ENCODE data around the gene SPATC1L. TPM values are rescaled to one million over a fixed set of nuclear protein-coding genes. Genes with fewer than 3 reads are reported as not detected.

SPATC1L gene
- polyA plus RNA-seq, 1 donor from 2014 or later: 20.6 TPM

DNA sequence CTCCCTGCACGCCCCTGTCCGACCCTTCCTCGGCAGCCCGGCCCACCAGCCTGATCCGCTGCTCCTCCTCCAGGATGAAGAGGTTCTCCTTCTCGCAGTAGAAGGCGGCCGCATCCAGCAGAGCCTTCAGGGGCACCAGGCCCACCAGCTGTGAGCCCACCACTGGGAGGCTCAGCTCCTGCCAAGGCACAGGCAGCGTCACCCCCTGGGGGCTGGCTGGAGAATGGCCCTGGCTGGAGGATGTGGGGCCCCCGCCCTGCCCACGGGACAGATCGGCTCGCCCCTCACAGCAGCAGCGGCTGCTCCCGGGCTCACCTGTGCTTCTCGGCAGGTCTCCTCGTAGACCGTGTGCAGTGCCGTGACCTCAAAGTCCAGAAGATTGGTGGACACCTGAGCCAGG is 34.2 kb downstream of the SPATC1L start:
- no peaks in the 10 kb centered on the region for H3K9me3 ChIP-seq (ENCODE audit: low read length)
- H3K27ac ChIP-seq (ENCODE audit: low read length): no peak overlapping the region
- H3K9ac ChIP-seq (ENCODE audit: low read length): no peak overlapping the region
- no peaks in the 10 kb centered on the region for H3K36me3 ChIP-seq (ENCODE audit: insufficient read depth, low read length)
- H3K79me2 ChIP-seq (replicated peaks; ENCODE audit: insufficient read depth, low read length): no peaks in the 10 kb centered on the region
- no peaks in the 10 kb centered on the region for H4K20me1 ChIP-seq (ENCODE audit: insufficient read depth)
- no peak overlapping the region for H3K4me3 ChIP-seq (ENCODE audit: low read length)
- no peaks in the 10 kb centered on the region for H3F3A ChIP-seq (ENCODE audit: insufficient read depth, low read length, poor library complexity, severe bottlenecking)
- TF ChIP-seq, protein P1, sequence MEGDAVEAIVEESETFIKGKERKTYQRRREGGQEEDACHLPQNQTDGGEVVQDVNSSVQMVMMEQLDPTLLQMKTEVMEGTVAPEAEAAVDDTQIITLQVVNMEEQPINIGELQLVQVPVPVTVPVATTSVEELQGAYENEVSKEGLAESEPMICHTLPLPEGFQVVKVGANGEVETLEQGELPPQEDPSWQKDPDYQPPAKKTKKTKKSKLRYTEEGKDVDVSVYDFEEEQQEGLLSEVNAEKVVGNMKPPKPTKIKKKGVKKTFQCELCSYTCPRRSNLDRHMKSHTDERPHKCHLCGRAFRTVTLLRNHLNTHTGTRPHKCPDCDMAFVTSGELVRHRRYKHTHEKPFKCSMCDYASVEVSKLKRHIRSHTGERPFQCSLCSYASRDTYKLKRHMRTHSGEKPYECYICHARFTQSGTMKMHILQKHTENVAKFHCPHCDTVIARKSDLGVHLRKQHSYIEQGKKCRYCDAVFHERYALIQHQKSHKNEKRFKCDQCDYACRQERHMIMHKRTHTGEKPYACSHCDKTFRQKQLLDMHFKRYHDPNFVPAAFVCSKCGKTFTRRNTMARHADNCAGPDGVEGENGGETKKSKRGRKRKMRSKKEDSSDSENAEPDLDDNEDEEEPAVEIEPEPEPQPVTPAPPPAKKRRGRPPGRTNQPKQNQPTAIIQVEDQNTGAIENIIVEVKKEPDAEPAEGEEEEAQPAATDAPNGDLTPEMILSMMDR (IDR thresholded peaks at IDR 0.05; ENCODE audit: poor library complexity, severe bottlenecking): no peak
- TF ChIP-seq TAF1 (IDR thresholded peaks at IDR 0.05; ENCODE audit: low read depth) (no peak), EZH2 (IDR thresholded peaks at IDR 0.05; ENCODE audit: borderline replicate concordance, insufficient read depth, low read length, poor library complexity, severe bottlenecking) (no peak), SMC3 (conservative IDR thresholded peaks at IDR 0.05; ENCODE audit: poor library complexity) (no peak), MXI1 (conservative IDR thresholded peaks at IDR 0.05; ENCODE audit: poor library complexity, severe bottlenecking) (no peak), RAD21 (conservative IDR thresholded peaks at IDR 0.05) (no peak), EP300 (conservative IDR thresholded peaks at IDR 0.05; ENCODE audit: poor library complexity, severe bottlenecking) (no peak), POLR2AphosphoS5 (IDR thresholded peaks at IDR 0.05) (no peak)
- TF ChIP-seq, protein P2, sequence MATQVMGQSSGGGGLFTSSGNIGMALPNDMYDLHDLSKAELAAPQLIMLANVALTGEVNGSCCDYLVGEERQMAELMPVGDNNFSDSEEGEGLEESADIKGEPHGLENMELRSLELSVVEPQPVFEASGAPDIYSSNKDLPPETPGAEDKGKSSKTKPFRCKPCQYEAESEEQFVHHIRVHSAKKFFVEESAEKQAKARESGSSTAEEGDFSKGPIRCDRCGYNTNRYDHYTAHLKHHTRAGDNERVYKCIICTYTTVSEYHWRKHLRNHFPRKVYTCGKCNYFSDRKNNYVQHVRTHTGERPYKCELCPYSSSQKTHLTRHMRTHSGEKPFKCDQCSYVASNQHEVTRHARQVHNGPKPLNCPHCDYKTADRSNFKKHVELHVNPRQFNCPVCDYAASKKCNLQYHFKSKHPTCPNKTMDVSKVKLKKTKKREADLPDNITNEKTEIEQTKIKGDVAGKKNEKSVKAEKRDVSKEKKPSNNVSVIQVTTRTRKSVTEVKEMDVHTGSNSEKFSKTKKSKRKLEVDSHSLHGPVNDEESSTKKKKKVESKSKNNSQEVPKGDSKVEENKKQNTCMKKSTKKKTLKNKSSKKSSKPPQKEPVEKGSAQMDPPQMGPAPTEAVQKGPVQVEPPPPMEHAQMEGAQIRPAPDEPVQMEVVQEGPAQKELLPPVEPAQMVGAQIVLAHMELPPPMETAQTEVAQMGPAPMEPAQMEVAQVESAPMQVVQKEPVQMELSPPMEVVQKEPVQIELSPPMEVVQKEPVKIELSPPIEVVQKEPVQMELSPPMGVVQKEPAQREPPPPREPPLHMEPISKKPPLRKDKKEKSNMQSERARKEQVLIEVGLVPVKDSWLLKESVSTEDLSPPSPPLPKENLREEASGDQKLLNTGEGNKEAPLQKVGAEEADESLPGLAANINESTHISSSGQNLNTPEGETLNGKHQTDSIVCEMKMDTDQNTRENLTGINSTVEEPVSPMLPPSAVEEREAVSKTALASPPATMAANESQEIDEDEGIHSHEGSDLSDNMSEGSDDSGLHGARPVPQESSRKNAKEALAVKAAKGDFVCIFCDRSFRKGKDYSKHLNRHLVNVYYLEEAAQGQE (IDR thresholded peaks at IDR 0.05; ENCODE audit: borderline replicate concordance): no peak
- no peak overlapping the region for H3K4me2 ChIP-seq (ENCODE audit: low read length)
- no peaks in the 10 kb centered on the region for H3K9me2 ChIP-seq (ENCODE audit: insufficient read depth, low read length)
- H3K27me3 ChIP-seq (ENCODE audit: insufficient read depth, low read depth, low read length): no peaks in the 10 kb centered on the region
- H2AFZ ChIP-seq (ENCODE audit: low read depth, low read length): no peak overlapping the region

DNA sequence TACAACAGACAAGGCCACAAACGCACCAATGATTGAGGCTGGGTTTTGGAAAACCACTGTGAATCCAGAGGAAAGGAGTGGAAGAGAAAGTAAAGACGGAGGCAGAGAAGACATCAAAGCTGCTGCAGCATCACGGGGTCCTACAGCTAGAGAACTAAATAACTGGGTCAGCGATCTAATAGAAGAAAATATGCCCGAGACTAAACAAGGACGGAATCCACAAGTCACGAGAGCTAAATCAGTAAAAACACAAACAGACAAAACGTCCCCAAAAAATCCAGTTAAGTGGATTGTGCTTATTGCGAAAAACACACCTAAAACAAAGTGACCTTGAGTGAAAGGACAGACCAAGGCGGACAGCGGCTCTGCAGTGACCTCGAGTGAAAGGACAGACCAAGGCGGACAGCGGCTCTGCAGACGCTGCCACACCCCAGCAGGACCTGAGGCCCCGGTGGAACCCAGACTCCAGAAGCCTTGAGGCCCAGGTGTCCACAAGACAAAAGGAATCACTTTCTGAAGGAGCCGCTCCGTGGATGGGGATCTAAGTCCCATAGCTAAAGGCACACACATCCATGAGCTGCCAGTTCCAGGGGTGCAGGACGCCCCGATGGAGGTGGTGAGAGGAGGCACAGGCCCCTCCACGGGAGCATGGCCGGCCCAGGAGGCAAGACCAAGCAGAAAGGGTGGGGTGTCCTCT is 34.9 kb downstream of the SPATC1L start:
- TF ChIP-seq TAF1 (IDR thresholded peaks at IDR 0.05; ENCODE audit: low read depth) (no peak), RAD21 (conservative IDR thresholded peaks at IDR 0.05) (no peak), MXI1 (conservative IDR thresholded peaks at IDR 0.05; ENCODE audit: poor library complexity, severe bottlenecking) (no peak), SMC3 (conservative IDR thresholded peaks at IDR 0.05; ENCODE audit: poor library complexity) (no peak), EP300 (conservative IDR thresholded peaks at IDR 0.05; ENCODE audit: poor library complexity, severe bottlenecking) (no peak), POLR2AphosphoS5 (IDR thresholded peaks at IDR 0.05) (no peak), EZH2 (IDR thresholded peaks at IDR 0.05; ENCODE audit: borderline replicate concordance, insufficient read depth, low read length, poor library complexity, severe bottlenecking) (no peak)
- TF ChIP-seq, protein P1 (IDR thresholded peaks at IDR 0.05; ENCODE audit: poor library complexity, severe bottlenecking): no peak
- TF ChIP-seq, protein P2 (IDR thresholded peaks at IDR 0.05; ENCODE audit: borderline replicate concordance): no peak
- Histone ChIP-seq H3K4me3 (ENCODE audit: low read length) (no peak overlapping the region), H3K9me3 (ENCODE audit: low read length) (no peaks in the 10 kb centered on the region), H4K20me1 (ENCODE audit: insufficient read depth) (no peaks in the 10 kb centered on the region), H3K4me2 (ENCODE audit: low read length) (no peak overlapping the region), H2AFZ (ENCODE audit: low read depth, low read length) (no peak overlapping the region), H3K27me3 (ENCODE audit: insufficient read depth, low read depth, low read length) (no peaks in the 10 kb centered on the region), H3K9me2 (ENCODE audit: insufficient read depth, low read length) (no peaks in the 10 kb centered on the region), H3K36me3 (ENCODE audit: insufficient read depth, low read length) (no peaks in the 10 kb centered on the region), H3F3A (ENCODE audit: insufficient read depth, low read length, poor library complexity, severe bottlenecking) (no peaks in the 10 kb centered on the region), H3K27ac (ENCODE audit: low read length) (no peak overlapping the region), H3K79me2 (replicated peaks; ENCODE audit: insufficient read depth, low read length) (no peaks in the 10 kb centered on the region), H3K9ac (ENCODE audit: low read length) (no peak overlapping the region)
